IMR-90 (cell line): ENCODE measurements around the gene RGS19. TPM values are rescaled to one million over a fixed set of nuclear protein-coding genes. Genes with fewer than 3 reads are reported as not detected.
A peak's percentile ranks its signal among the peaks of the same experiment; 100 is the strongest.

Experiments
- ATAC-seq: fragments of 200-7000 bp; cut with Tn5 transposase; 2 replicates; pipeline ENCODE4 v1.9.1; 2020; ENCODE audit warnings: low read depth, mild to moderate bottlenecking, moderate library complexity
- BruUV-seq: library from RNA; stranded (reverse); fragments of 400-500 nt; replicated peaks from 2 replicates; lab custom pipeline; 2021; lab: Mats Ljungman, UMichigan
- CTCF ChIA-PET: fragments of 300-600 bp; formaldehyde crosslinking; extraction: SDS; loops from one replicate; lab custom pipeline; 2021; ENCODE audit warnings: antibody characterized with exemption; lab: Yijun Ruan, JAX
- POLR2A ChIA-PET: fragments of 300-600 bp; sonication (Branson Sonifier 250); formaldehyde crosslinking; loops from one replicate; lab custom pipeline; 2022; ENCODE audit warnings: antibody characterized with exemption; ENCODE audit not compliant: unreplicated experiment; lab: Charles Lee
- DNase-seq: peaks from one replicate; pipeline ENCODE4 v3.0.0; 2013
- H2AFZ ChIP-seq: replicated peaks from 2 replicates; pipeline ENCODE3; 2013; ENCODE audit warnings: low read length, mild to moderate bottlenecking; ENCODE audit not compliant: poor library complexity
- H2AK5ac ChIP-seq: 2 replicates; pipeline ENCODE4 v1.6.1; 2013; ENCODE audit warnings: low read depth, low read length, inconsistent platforms
- H2AK9ac ChIP-seq: replicated peaks from 2 replicates; pipeline ENCODE3; 2013; ENCODE audit warnings: mild to moderate bottlenecking, low read depth, low read length, moderate library complexity; ENCODE audit not compliant: poor library complexity
- H2BK120ac ChIP-seq: 2 replicates; pipeline ENCODE4 v1.6.1; 2013; ENCODE audit warnings: low read depth, low read length, inconsistent platforms
- H2BK15ac ChIP-seq: 3 replicates; pipeline ENCODE4 v1.6.1; 2013; ENCODE audit warnings: low read depth, low read length, inconsistent platforms
- H2BK20ac ChIP-seq: 2 replicates; pipeline ENCODE4 v1.6.1; 2013; ENCODE audit warnings: low read depth, mild to moderate bottlenecking, inconsistent platforms, low read length, moderate library complexity
- H2BK5ac ChIP-seq: 2 replicates; pipeline ENCODE4 v1.6.1; 2013; ENCODE audit warnings: mild to moderate bottlenecking, low read depth, low read length, inconsistent platforms; ENCODE audit not compliant: poor library complexity, severe bottlenecking
- H3K14ac ChIP-seq: replicated peaks from 2 replicates; pipeline ENCODE4 v1.6.1; 2013; ENCODE audit warnings: low read depth, low read length, inconsistent platforms
- H3K18ac ChIP-seq: 2 replicates; pipeline ENCODE4 v1.6.1; 2013; ENCODE audit warnings: low read depth, low read length, control low read depth
- H3K23ac ChIP-seq: 2 replicates; pipeline ENCODE4 v1.6.1; 2013; ENCODE audit warnings: low read depth, low read length, inconsistent platforms
- H3K27ac ChIP-seq: 2 replicates; pipeline ENCODE4 v1.5.1; 2013; ENCODE audit warnings: mild to moderate bottlenecking, control low read depth, low read length; ENCODE audit not compliant: insufficient read depth
- H3K27me3 ChIP-seq: 2 replicates; pipeline ENCODE4 v1.6.1; 2013; ENCODE audit warnings: low read length; ENCODE audit not compliant: control insufficient read depth, insufficient read depth
- H3K36me3 ChIP-seq: 2 replicates; pipeline ENCODE4 v1.6.1; 2013; ENCODE audit warnings: low read length, mixed read lengths; ENCODE audit not compliant: control insufficient read depth, insufficient read depth
- H3K4ac ChIP-seq: 2 replicates; pipeline ENCODE4 v1.6.1; 2013; ENCODE audit warnings: low read depth, low read length, inconsistent platforms
- H3K4me1 ChIP-seq: 2 replicates; pipeline ENCODE4 v1.6.1; 2013; ENCODE audit warnings: low read length, mixed read lengths; ENCODE audit not compliant: control insufficient read depth, insufficient read depth
- H3K4me2 ChIP-seq: 2 replicates; pipeline ENCODE4 v1.6.1; 2013; ENCODE audit warnings: low read depth, mild to moderate bottlenecking, control low read depth, low read length, moderate library complexity
- H3K4me3 ChIP-seq: 2 replicates; pipeline ENCODE4 v1.5.1; 2013; ENCODE audit warnings: low read depth, mild to moderate bottlenecking, control low read depth, low read length, moderate library complexity; ENCODE audit not compliant: insufficient read depth
- H3K56ac ChIP-seq: 2 replicates; pipeline ENCODE4 v1.6.1; 2013; ENCODE audit warnings: low read length, inconsistent platforms; ENCODE audit not compliant: insufficient read depth; ENCODE audit errors: extremely low read depth
- H3K79me1 ChIP-seq, 2 experiments: 2 replicates each; pipeline ENCODE4 v1.6.1; 2013; ENCODE audit warnings: low read length in 2 of 2, inconsistent platforms in 1 of 2, low read depth in 1 of 2
- H3K9ac ChIP-seq: 2 replicates; pipeline ENCODE4 v1.6.1; 2013; ENCODE audit warnings: low read depth, low read length, control low read depth
- H3K9me1 ChIP-seq: 2 replicates; pipeline ENCODE4 v1.6.1; 2013; ENCODE audit warnings: low read length, inconsistent platforms; ENCODE audit not compliant: insufficient read depth
- H3K9me3 ChIP-seq: 2 replicates; pipeline ENCODE4 v1.6.1; 2013; ENCODE audit warnings: low read length; ENCODE audit not compliant: control insufficient read depth, insufficient read depth
- H4K20me1 ChIP-seq: 2 replicates; pipeline ENCODE4 v1.6.1; 2013; ENCODE audit warnings: low read length, inconsistent platforms; ENCODE audit not compliant: insufficient read depth
- H4K5ac ChIP-seq: 2 replicates; pipeline ENCODE4 v1.6.1; 2013; ENCODE audit warnings: mild to moderate bottlenecking, low read depth, low read length, control low read depth
- H4K8ac ChIP-seq, 2 experiments: 2 replicates each; pipeline ENCODE4 v1.6.1; 2013; ENCODE audit warnings: low read depth in 2 of 2, low read length in 2 of 2, control low read depth in 1 of 2, inconsistent platforms in 1 of 2
- H4K91ac ChIP-seq: 2 replicates; pipeline ENCODE4 v1.6.1; 2013; ENCODE audit warnings: low read depth, low read length, inconsistent platforms; ENCODE audit not compliant: insufficient read depth
- BHLHE40 ChIP-seq: fragments of 150-350 bp; IDR thresholded peaks from 2 replicates; pipeline ENCODE4 v1.6.1; 2016; ENCODE audit warnings: mild to moderate bottlenecking, low read depth, low read length
- CEBPB ChIP-seq: IDR thresholded peaks from 2 replicates; pipeline ENCODE4 v1.6.1; 2012; ENCODE audit warnings: low read depth, low read length, improper control_type of control experiment
- CHD1 ChIP-seq: IDR thresholded peaks from 2 replicates; pipeline ENCODE4 v1.6.1; 2012; ENCODE audit warnings: low read depth, low read length, improper control_type of control experiment
- FOS ChIP-seq: fragments of 150-350 bp; IDR thresholded peaks from 2 replicates; pipeline ENCODE4 v1.6.1; 2016; ENCODE audit warnings: low read depth, low read length
- MAZ ChIP-seq: IDR thresholded peaks from 2 replicates; pipeline ENCODE4 v1.6.1; 2012; ENCODE audit warnings: low read depth, mild to moderate bottlenecking, low read length, improper control_type of control experiment, moderate library complexity, borderline replicate concordance
- MXI1 ChIP-seq: IDR thresholded peaks from 2 replicates; pipeline ENCODE4 v1.6.1; 2012; ENCODE audit warnings: low read depth, mild to moderate bottlenecking, low read length, moderate library complexity, borderline replicate concordance
- NFE2L2 ChIP-seq: fragments of 150-350 bp; IDR thresholded peaks from 2 replicates; pipeline ENCODE4 v1.6.1; 2016; ENCODE audit warnings: low read depth, mild to moderate bottlenecking, low read length
- POLR2A ChIP-seq: IDR thresholded peaks from 2 replicates; pipeline ENCODE4 v1.6.1; 2012; ENCODE audit warnings: mild to moderate bottlenecking, low read depth, low read length
- RAD21 ChIP-seq: IDR thresholded peaks from 2 replicates; pipeline ENCODE4 v1.6.1; 2012; ENCODE audit warnings: low read length, improper control_type of control experiment
- RCOR1 ChIP-seq: IDR thresholded peaks from 2 replicates; pipeline ENCODE4 v1.6.1; 2012; ENCODE audit warnings: mild to moderate bottlenecking, low read length, improper control_type of control experiment; ENCODE audit not compliant: insufficient replicate concordance
- RFX5 ChIP-seq: IDR thresholded peaks from 2 replicates; pipeline ENCODE4 v1.8.0; 2012; ENCODE audit warnings: low read depth, mild to moderate bottlenecking, low read length, moderate library complexity
- SMC3 ChIP-seq: fragments of 150-350 bp; IDR thresholded peaks from 2 replicates; pipeline ENCODE4 v1.6.1; 2016; ENCODE audit warnings: low read depth, mild to moderate bottlenecking, antibody characterized with exemption, low read length, moderate library complexity
- WGBS, 2 experiments: methylation state at CpG; one replicate each; pipeline versions ENCODE4 v1.1.5 to v1.1.7; 2013; ENCODE audit warnings: missing lambda C conversion rate in 2 of 2; ENCODE audit not compliant: insufficient read length in 1 of 2; ENCODE audit errors: extremely low coverage in 2 of 2; 5-methylcytosine and 5-hydroxymethylcytosine counted together
- dilution Hi-C: fragments of 300-500 bp; cut with HindIII; formaldehyde crosslinking; loops from one replicate; pipeline ENCODE4 v1.14.3; 2018; ENCODE audit warnings: low sequenced_read_pairs; ENCODE audit not compliant: unreplicated experiment
- in situ Hi-C: fragments of 300-500 bp; cut with MboI; formaldehyde crosslinking; loops from 3 replicates; pipeline ENCODE4 v1.14.3; 2019; ENCODE audit warnings: low sequenced_read_pairs, inconsistent platforms, mixed read lengths
- intact Hi-C: fragments of 100-400 bp; cut with micrococcal nuclease; formaldehyde crosslinking; loops from 2 replicates; pipeline ENCODE4 v1.10.0; 2022
- polyA plus RNA-seq, 3 experiments: library from polyadenylated mRNA; depleted of rRNA; stranded (reverse); fragments of >200 nt; gene quantifications; 2 replicates each; pipeline ENCODE4 v1.2.3, GENCODE V29; 2012; ENCODE audit warnings: low replicate concordance in 1 of 3
- total RNA-seq: library from RNA; depleted of rRNA; stranded (reverse); fragments of >200 nt; gene quantifications from 2 replicates; pipeline ENCODE4 v1.2.3, GENCODE V29; 2012
- TF ChIP-seq, protein P1 (sequence below): conservative IDR thresholded peaks from 2 replicates; pipeline ENCODE4 v1.5.1; 2012; ENCODE audit warnings: mild to moderate bottlenecking, low read depth, low read length, improper control_type of control experiment
- TF ChIP-seq, protein P2 (sequence below): fragments of 150-350 bp; IDR thresholded peaks from 2 replicates; pipeline ENCODE4 v1.6.1; 2017; ENCODE audit warnings: mild to moderate bottlenecking, antibody characterized with exemption, low read length, low read depth

Gene RGS19
- total and polyA plus RNA-seq, 2 of the 4 experiments (the other 2 are of a cell fraction) = 7.7 to 17.5 TPM

DNA sequence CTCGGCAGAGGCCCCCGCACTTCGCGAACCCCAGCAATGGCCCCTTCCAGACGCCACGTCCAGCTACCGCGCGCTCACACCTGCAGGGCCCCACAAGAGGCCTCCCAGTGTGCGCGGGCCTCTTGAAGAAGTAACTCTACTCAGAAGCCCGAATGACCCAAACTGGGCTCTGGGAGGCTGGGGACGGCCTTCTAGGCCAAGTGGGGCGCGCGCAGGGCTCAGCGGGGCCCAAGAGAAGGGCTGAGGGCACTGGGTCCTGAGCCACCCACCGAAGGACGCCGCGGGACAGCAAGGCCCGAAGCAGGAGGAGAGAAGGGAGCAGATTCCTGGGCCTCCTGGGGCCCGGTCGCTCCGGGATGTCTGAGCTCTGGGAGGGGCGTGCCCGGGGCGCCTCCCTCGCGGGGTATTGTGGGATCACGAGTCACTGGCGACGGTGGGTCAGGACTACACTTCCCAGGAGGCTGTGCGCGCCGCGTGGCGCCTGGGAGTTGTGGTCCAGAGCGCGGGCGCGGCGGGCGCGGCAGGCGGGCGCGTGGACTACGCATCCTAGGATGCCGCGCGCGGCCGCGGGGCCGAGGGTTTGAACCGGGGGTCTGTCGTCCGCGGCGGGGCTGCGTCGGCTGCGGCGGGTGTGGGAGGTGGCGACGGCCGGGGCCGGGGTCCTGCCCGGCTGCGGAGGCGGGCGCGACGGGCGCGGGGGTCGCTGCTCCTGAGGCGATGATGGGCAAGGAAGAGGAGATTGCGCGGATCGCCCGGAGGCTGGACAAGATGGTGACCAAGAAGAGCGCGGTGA lies 16.5 kb downstream of the RGS19 start, which contains the start of gene TCEA2 (continued):
- TF ChIP-seq RCOR1 = no peak
- peak; percentile 89 for TF ChIP-seq MXI1
- no peak for TF ChIP-seq CHD1
- TF ChIP-seq POLR2A = peak; percentile 80

DNA sequence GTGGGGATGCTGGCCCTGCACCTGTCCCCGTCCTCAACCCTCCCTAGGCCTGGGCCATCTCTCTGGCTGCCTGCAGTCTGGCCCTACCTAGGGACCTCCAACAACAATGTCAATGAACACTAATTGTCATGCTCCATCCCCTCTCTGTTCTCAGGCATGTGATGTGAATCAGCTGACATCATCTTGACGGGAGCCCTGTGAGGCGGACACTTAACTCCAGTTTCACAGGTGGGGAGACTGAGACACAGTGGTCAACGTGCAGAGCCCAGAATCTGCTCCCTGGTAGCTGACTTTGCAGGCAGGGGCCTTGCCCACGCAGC lies 17.1 kb downstream of the RGS19 start:
- H2BK20ac ChIP-seq = no peak overlapping the region
- no peak overlapping the region for H2BK120ac ChIP-seq
- in situ Hi-C loops = no loop called here
- H2AK9ac ChIP-seq = peak overlapping the region; percentile 85
- 42% methylated on average over 4 of the region's 5 CpGs; no CpG with 5 or more reads in 1 of the 2 experiments for WGBS, 2 experiments
- H4K20me1 ChIP-seq = peaks cover 15% of the 10 kb centered on the region
- peak overlapping the region; percentile 92 for H3K9ac ChIP-seq
- dilution Hi-C loops = no loop called here
- peak overlapping the region; percentile 90 for H3K4ac ChIP-seq
- peaks cover 31% of the 10 kb centered on the region for H3K4me1 ChIP-seq
- H4K8ac ChIP-seq = peak overlapping the region; percentile 98
- peak overlapping the region; percentile 84 for H3K4me2 ChIP-seq
- H3K56ac ChIP-seq = peak overlapping the region; percentile 8; the same call in 1 of the 2 replicates
- H3K79me1 ChIP-seq = peaks cover 10 to 38% of the 10 kb centered on the region in 2 experiments; a peak in 3 of 4 replicates
- no peak overlapping the region for H2BK15ac ChIP-seq
- DNase-seq (no peak), ATAC-seq (no peak)
- no peaks in the 10 kb centered on the region for H3K9me3 ChIP-seq
- peaks cover 19% of the 10 kb centered on the region for H3K9me1 ChIP-seq
- peak overlapping the region; percentile 80 for H4K91ac ChIP-seq
- peak overlapping the region; percentile 89; the same call in 1 of the 2 replicates for H3K23ac ChIP-seq
- no peaks in the 10 kb centered on the region for H3K36me3 ChIP-seq
- H3K27ac ChIP-seq = peak overlapping the region; percentile 95
- intact Hi-C loops = no loop called here
- ChIA-PET POLR2A (no interaction called here), CTCF (interaction anchor here (1.5 kb wide), 1 partner anchor 82 kb away, joined by 3 read pairs; the partner anchor contains the start of gene PRPF6)
- H3K18ac ChIP-seq = peak overlapping the region; percentile 7; the same call in 1 of the 2 replicates
- BruUV-seq = no TSS peak
- H2AFZ ChIP-seq = peak overlapping the region; percentile 97
- H2BK5ac ChIP-seq = peak overlapping the region; percentile 78
- no peaks in the 10 kb centered on the region for H3K27me3 ChIP-seq
- peak overlapping the region; percentile 74 for H2AK5ac ChIP-seq
- peak overlapping the region; percentile 65 for H3K4me3 ChIP-seq
- peak overlapping the region; percentile 91 for H3K14ac ChIP-seq
- peak overlapping the region; percentile 99 for H4K5ac ChIP-seq
- TF ChIP-seq NFE2L2 (no peak), RAD21 (no peak), FOS (no peak), CEBPB (no peak), RCOR1 (no peak), MAZ (no peak), RFX5 (no peak), BHLHE40 (no peak), SMC3 (no peak), CHD1 (no peak)
- TF ChIP-seq, protein P1, sequence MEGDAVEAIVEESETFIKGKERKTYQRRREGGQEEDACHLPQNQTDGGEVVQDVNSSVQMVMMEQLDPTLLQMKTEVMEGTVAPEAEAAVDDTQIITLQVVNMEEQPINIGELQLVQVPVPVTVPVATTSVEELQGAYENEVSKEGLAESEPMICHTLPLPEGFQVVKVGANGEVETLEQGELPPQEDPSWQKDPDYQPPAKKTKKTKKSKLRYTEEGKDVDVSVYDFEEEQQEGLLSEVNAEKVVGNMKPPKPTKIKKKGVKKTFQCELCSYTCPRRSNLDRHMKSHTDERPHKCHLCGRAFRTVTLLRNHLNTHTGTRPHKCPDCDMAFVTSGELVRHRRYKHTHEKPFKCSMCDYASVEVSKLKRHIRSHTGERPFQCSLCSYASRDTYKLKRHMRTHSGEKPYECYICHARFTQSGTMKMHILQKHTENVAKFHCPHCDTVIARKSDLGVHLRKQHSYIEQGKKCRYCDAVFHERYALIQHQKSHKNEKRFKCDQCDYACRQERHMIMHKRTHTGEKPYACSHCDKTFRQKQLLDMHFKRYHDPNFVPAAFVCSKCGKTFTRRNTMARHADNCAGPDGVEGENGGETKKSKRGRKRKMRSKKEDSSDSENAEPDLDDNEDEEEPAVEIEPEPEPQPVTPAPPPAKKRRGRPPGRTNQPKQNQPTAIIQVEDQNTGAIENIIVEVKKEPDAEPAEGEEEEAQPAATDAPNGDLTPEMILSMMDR = no peak
- TF ChIP-seq, protein P2, sequence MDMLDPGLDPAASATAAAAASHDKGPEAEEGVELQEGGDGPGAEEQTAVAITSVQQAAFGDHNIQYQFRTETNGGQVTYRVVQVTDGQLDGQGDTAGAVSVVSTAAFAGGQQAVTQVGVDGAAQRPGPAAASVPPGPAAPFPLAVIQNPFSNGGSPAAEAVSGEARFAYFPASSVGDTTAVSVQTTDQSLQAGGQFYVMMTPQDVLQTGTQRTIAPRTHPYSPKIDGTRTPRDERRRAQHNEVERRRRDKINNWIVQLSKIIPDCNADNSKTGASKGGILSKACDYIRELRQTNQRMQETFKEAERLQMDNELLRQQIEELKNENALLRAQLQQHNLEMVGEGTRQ = no peak
